GM19395 (cell line): ENCODE data around the gene TIMP4.

Experiments used
- ATAC-seq: cut with Tn5 transposase; IDR thresholded peaks from one replicate; pipeline ENCODE4 v1.9.1; 2021; ENCODE audit warnings: mild to moderate bottlenecking, moderate library complexity; ENCODE audit not compliant: unreplicated experiment

TIMP4 gene

GRCh38 chr3:12186046-12186445 is 27.3 kb upstream of the TIMP4 start:
- no peak for ATAC-seq

- ATAC-seq: no peak
Observed at GRCh38 chr3:12185172-12185710, 26.5 kb upstream of the TIMP4 start.

GRCh38 chr3:12184541-12184940 is 25.8 kb upstream of the TIMP4 start:
- no peak for ATAC-seq

GRCh38 chr3:12182687-12183441 is 24.2 kb upstream of the TIMP4 start:
- no peak for ATAC-seq

- no peak for ATAC-seq
Observed at GRCh38 chr3:12181806-12182205, 23.1 kb upstream of the TIMP4 start.

GRCh38 chr3:12181301-12181700 is 22.6 kb upstream of the TIMP4 start:
- ATAC-seq: no peak

- ATAC-seq: no peak
Observed at GRCh38 chr3:12180631-12181030, 21.9 kb upstream of the TIMP4 start.

GRCh38 chr3:12180218-12180617 is 21.5 kb upstream of the TIMP4 start:
- ATAC-seq: no peak

- ATAC-seq: no peak
Observed at GRCh38 chr3:12179441-12179840, 20.7 kb upstream of the TIMP4 start.

GRCh38 chr3:12178091-12178820 is 19.5 kb upstream of the TIMP4 start:
- no peak for ATAC-seq

- no peak for ATAC-seq
Observed at GRCh38 chr3:12177126-12177525, 18.4 kb upstream of the TIMP4 start.

GRCh38 chr3:12175844-12176453 is 17.2 kb upstream of the TIMP4 start:
- peak; percentile 76 for ATAC-seq

GRCh38 chr3:12175137-12175593 is 16.5 kb upstream of the TIMP4 start:
- ATAC-seq: no peak

- ATAC-seq: no peak
Observed at GRCh38 chr3:12170207-12170606, 11.5 kb upstream of the TIMP4 start.

- ATAC-seq: no peak
Observed at GRCh38 chr3:12165909-12166308, 7.2 kb upstream of the TIMP4 start.

GRCh38 chr3:12159227-12159601 is 502 bp upstream of the TIMP4 start:
- ATAC-seq: no peak

GRCh38 chr3:12157026-12157425 is 1.7 kb downstream of the TIMP4 start:
- ATAC-seq: no peak

- no peak for ATAC-seq
Observed at GRCh38 chr3:12155828-12156227, 2.9 kb downstream of the TIMP4 start.

- ATAC-seq: no peak
Observed at GRCh38 chr3:12155264-12155663, 3.4 kb downstream of the TIMP4 start.

- ATAC-seq: no peak
Observed at GRCh38 chr3:12154151-12154550, 4.6 kb downstream of the TIMP4 start.

GRCh38 chr3:12150112-12150511 is 8.6 kb downstream of the TIMP4 start:
- ATAC-seq: no peak

GRCh38 chr3:12149029-12149428 is 9.7 kb downstream of the TIMP4 start:
- ATAC-seq: no peak
